Neural cell (in vitro differentiated cells): Measurements from ENCODE around the gene ADARB2. TPM values are rescaled to one million over a fixed set of nuclear protein-coding genes. Genes with fewer than 3 reads are reported as not detected.
A peak's percentile ranks its signal among the peaks of the same experiment; 100 is the strongest.

Experiments
- H2AFZ ChIP-seq: fragments of 200-600, 300-800 bp; sonication (generic), shearing (Covaris generic); 2 replicates; pipeline ENCODE4 v1.6.0; 2014; ENCODE audit warnings: low read depth, mild to moderate bottlenecking, antibody characterized with exemption, low read length, moderate library complexity
- H3F3A ChIP-seq: fragments of 200-600 bp; shearing (Covaris generic); 2 replicates; pipeline ENCODE4 v1.6.1; 2016; ENCODE audit warnings: mild to moderate bottlenecking, moderate library complexity, mixed read lengths, antibody characterized with exemption, low read length; ENCODE audit not compliant: insufficient read depth, poor library complexity, severe bottlenecking
- H3K27ac ChIP-seq: fragments of 200-600, 300-800 bp; sonication (generic), shearing (Covaris generic); 2 replicates; pipeline ENCODE4 v1.5.1; 2014; ENCODE audit warnings: mild to moderate bottlenecking, low read length, moderate library complexity
- H3K27me3 ChIP-seq: fragments of 300-800, 200-600 bp; sonication (generic), shearing (Covaris generic); 2 replicates; pipeline ENCODE4 v1.6.0; 2014; ENCODE audit warnings: mild to moderate bottlenecking, low read depth, low read length, moderate library complexity; ENCODE audit not compliant: insufficient read depth
- H3K36me3 ChIP-seq: fragments of 300-800, 200-600 bp; sonication (generic), shearing (Covaris generic); 2 replicates; pipeline ENCODE4 v1.5.1; 2014; ENCODE audit warnings: mild to moderate bottlenecking, antibody characterized with exemption, low read length, moderate library complexity; ENCODE audit not compliant: insufficient read depth
- H3K4me2 ChIP-seq: fragments of 300-800, 200-600 bp; sonication (generic), shearing (Covaris generic); 2 replicates; pipeline ENCODE4 v1.6.0; 2014; ENCODE audit warnings: mild to moderate bottlenecking, low read length
- H3K4me3 ChIP-seq: fragments of 300-800, 200-600 bp; sonication (generic), shearing (Covaris generic); 2 replicates; pipeline ENCODE4 v1.5.1; 2014; ENCODE audit warnings: mild to moderate bottlenecking, low read length, moderate library complexity
- H3K79me2 ChIP-seq: fragments of 200-600 bp; shearing (Covaris generic); replicated peaks from 2 replicates; pipeline ENCODE4 v1.6.0; 2014; ENCODE audit warnings: mild to moderate bottlenecking, low read length, moderate library complexity; ENCODE audit not compliant: insufficient read depth
- H3K9ac ChIP-seq: fragments of 300-800, 200-600 bp; sonication (generic), shearing (Covaris generic); 2 replicates; pipeline ENCODE4 v1.6.1; 2016; ENCODE audit warnings: mild to moderate bottlenecking, low read length, mixed read lengths
- H3K9me2 ChIP-seq: fragments of 200-600 bp; shearing (Covaris generic); 2 replicates; pipeline ENCODE4 v1.6.1; 2016; ENCODE audit warnings: mild to moderate bottlenecking, low read length, mixed read lengths; ENCODE audit not compliant: insufficient read depth
- H3K9me3 ChIP-seq: fragments of 200-600, 300-800 bp; sonication (generic), shearing (Covaris generic); 2 replicates; pipeline ENCODE4 v1.6.1; 2016; ENCODE audit warnings: mild to moderate bottlenecking, mixed run types, low read length, moderate library complexity, mixed read lengths
- H4K20me1 ChIP-seq: fragments of 200-600 bp; shearing (Covaris generic); 2 replicates; pipeline ENCODE4 v1.6.1; 2016; ENCODE audit warnings: mild to moderate bottlenecking, mixed run types; ENCODE audit not compliant: insufficient read depth
- EP300 ChIP-seq: fragments of 450-650 bp; conservative IDR thresholded peaks from 2 replicates; pipeline ENCODE4 v1.6.1; 2014; ENCODE audit warnings: antibody characterized with exemption, mild to moderate bottlenecking, moderate library complexity; ENCODE audit not compliant: poor library complexity, severe bottlenecking
- EZH2 ChIP-seq: fragments of 200-600, 300-800 bp; shearing (Covaris generic), sonication (generic); IDR thresholded peaks from 2 replicates; pipeline ENCODE4 v1.6.1; 2014; ENCODE audit warnings: antibody characterized with exemption, low read length, borderline replicate concordance, mild to moderate bottlenecking; ENCODE audit not compliant: insufficient read depth, poor library complexity, severe bottlenecking
- MXI1 ChIP-seq: fragments of 450-650 bp; conservative IDR thresholded peaks from 2 replicates; pipeline ENCODE4 v1.6.1; 2014; ENCODE audit warnings: antibody characterized with exemption, mild to moderate bottlenecking; ENCODE audit not compliant: poor library complexity, severe bottlenecking
- POLR2AphosphoS5 ChIP-seq: IDR thresholded peaks from 2 replicates; pipeline ENCODE4 v1.6.1; 2012
- RAD21 ChIP-seq: fragments of 450-650 bp; conservative IDR thresholded peaks from 2 replicates; pipeline ENCODE4 v1.6.1; 2014; ENCODE audit warnings: antibody characterized with exemption, mild to moderate bottlenecking, moderate library complexity
- SMC3 ChIP-seq: fragments of 450-650 bp; conservative IDR thresholded peaks from 2 replicates; pipeline ENCODE4 v1.6.1; 2014; ENCODE audit warnings: antibody characterized with exemption, mild to moderate bottlenecking, moderate library complexity; ENCODE audit not compliant: poor library complexity
- TAF1 ChIP-seq: IDR thresholded peaks from 2 replicates; pipeline ENCODE4 v1.6.1; 2012; ENCODE audit warnings: low read depth
- polyA plus RNA-seq: library from polyadenylated mRNA; depleted of rRNA; stranded (reverse); fragments of >200 nt; gene quantifications from 2 replicates; pipeline ENCODE4 v1.2.3, GENCODE V29; 2014
- TF ChIP-seq, protein P1 (sequence below): IDR thresholded peaks from 2 replicates; pipeline ENCODE4 v1.6.1; 2012; ENCODE audit warnings: borderline replicate concordance
- TF ChIP-seq, protein P2 (sequence below): fragments of 450-650 bp; IDR thresholded peaks from 2 replicates; pipeline ENCODE4 v1.5.1; 2014; ENCODE audit warnings: antibody characterized with exemption, mild to moderate bottlenecking, moderate library complexity; ENCODE audit not compliant: poor library complexity, severe bottlenecking

ADARB2 gene
- polyA plus RNA-seq, 1 donor from 2014 or later = 3.6 TPM

DNA sequence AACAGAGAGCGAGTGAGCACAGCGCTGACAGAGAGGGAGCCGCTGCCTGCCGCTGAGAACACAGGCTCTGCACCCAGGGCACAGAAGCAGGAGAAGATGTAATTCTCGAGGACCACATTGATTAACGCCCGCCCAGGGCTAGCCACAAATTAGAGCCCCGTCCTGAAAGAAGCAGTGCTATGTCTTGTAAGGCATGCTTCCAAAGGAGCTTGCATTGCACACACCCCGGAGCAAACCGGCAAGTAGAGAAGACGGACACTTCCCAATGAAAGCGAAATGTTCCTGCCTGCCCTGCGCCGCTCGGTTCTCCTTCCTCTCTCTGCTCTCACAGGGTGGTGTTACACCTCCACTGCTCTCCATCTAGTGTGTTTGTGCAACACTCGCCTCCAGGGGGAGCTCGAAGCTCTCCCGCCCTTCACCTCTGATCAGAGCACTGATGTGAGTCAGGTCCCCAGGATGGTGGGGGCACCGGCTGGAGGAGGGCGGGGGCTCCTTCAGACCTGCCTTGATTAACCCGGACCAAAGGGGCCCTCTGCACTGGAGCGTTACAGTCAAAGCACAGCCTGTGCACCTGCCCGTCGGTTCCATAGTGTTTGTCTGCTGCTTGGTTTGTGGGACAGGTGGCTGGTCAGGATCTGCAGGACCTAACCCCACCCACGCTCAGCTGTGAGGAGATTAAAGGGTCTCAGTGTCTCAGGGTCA is 316.5 kb downstream of the ADARB2 start:
- H3K4me2 ChIP-seq = peak overlapping the region; percentile 50
- no peaks in the 10 kb centered on the region for H3K9me2 ChIP-seq
- peak overlapping the region; percentile 69 for H3K9ac ChIP-seq
- H3K4me3 ChIP-seq = peak overlapping the region; percentile 68
- TF ChIP-seq MXI1 = peak; percentile 50
- TF ChIP-seq TAF1 = no peak
- TF ChIP-seq EP300 = no peak
- TF ChIP-seq, protein P1, sequence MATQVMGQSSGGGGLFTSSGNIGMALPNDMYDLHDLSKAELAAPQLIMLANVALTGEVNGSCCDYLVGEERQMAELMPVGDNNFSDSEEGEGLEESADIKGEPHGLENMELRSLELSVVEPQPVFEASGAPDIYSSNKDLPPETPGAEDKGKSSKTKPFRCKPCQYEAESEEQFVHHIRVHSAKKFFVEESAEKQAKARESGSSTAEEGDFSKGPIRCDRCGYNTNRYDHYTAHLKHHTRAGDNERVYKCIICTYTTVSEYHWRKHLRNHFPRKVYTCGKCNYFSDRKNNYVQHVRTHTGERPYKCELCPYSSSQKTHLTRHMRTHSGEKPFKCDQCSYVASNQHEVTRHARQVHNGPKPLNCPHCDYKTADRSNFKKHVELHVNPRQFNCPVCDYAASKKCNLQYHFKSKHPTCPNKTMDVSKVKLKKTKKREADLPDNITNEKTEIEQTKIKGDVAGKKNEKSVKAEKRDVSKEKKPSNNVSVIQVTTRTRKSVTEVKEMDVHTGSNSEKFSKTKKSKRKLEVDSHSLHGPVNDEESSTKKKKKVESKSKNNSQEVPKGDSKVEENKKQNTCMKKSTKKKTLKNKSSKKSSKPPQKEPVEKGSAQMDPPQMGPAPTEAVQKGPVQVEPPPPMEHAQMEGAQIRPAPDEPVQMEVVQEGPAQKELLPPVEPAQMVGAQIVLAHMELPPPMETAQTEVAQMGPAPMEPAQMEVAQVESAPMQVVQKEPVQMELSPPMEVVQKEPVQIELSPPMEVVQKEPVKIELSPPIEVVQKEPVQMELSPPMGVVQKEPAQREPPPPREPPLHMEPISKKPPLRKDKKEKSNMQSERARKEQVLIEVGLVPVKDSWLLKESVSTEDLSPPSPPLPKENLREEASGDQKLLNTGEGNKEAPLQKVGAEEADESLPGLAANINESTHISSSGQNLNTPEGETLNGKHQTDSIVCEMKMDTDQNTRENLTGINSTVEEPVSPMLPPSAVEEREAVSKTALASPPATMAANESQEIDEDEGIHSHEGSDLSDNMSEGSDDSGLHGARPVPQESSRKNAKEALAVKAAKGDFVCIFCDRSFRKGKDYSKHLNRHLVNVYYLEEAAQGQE = no peak
- no peak for TF ChIP-seq EZH2
- TF ChIP-seq, protein P2, sequence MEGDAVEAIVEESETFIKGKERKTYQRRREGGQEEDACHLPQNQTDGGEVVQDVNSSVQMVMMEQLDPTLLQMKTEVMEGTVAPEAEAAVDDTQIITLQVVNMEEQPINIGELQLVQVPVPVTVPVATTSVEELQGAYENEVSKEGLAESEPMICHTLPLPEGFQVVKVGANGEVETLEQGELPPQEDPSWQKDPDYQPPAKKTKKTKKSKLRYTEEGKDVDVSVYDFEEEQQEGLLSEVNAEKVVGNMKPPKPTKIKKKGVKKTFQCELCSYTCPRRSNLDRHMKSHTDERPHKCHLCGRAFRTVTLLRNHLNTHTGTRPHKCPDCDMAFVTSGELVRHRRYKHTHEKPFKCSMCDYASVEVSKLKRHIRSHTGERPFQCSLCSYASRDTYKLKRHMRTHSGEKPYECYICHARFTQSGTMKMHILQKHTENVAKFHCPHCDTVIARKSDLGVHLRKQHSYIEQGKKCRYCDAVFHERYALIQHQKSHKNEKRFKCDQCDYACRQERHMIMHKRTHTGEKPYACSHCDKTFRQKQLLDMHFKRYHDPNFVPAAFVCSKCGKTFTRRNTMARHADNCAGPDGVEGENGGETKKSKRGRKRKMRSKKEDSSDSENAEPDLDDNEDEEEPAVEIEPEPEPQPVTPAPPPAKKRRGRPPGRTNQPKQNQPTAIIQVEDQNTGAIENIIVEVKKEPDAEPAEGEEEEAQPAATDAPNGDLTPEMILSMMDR = peak; percentile 93
- peak; percentile 86 for TF ChIP-seq SMC3
- TF ChIP-seq POLR2AphosphoS5 = peak; percentile 50
- TF ChIP-seq RAD21 = peak; percentile 89
- peak overlapping the region; percentile 79 for H3K27ac ChIP-seq
- no peaks in the 10 kb centered on the region for H3K36me3 ChIP-seq
- H3K79me2 ChIP-seq = no peaks in the 10 kb centered on the region
- no peaks in the 10 kb centered on the region for H4K20me1 ChIP-seq
- H3K27me3 ChIP-seq = no peaks in the 10 kb centered on the region
- H3K9me3 ChIP-seq = no peaks in the 10 kb centered on the region
- H2AFZ ChIP-seq = peak overlapping the region; percentile 47
- H3F3A ChIP-seq = no peaks in the 10 kb centered on the region

DNA sequence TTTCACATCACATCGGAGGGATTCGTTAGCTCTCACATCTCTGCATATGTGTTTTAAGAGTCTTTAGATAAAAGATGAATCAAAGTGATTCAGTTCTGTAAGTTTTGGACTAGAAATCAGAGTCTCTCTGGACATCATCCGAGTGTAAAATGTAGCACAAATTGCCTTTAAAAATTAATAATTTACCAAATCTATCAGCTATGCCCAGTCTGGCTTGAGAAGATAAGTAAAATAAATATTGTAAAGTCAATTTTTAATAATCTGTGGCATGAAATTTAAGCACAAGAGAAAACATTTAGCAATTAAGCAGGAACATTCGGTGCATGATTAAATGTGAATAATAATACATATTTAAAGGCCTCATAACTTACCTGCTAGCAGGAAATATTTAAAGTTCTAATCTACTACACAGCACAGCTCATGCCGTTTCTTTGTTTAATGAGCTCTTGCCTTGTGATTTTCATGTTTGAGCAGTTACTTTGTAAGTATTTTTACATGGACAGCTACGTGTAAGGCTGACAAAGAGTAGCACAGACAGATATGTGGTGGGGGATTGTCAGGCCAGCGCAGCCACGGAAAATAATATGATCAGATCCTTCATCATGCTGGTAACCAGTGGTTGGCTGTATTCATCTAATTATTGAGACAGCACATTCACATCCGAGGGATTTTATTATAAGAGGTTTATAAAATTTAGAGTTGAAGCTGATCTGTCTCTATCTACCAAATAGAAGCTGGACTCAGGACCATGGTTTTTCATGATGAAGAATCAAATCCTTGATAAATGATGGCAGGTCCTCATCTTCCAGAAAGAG is 317.3 kb downstream of the ADARB2 start:
- Histone ChIP-seq H3K27me3 (no peaks in the 10 kb centered on the region), H3K4me2 (peak overlapping the region; percentile 50), H3K36me3 (no peaks in the 10 kb centered on the region), H3K4me3 (peak overlapping the region; percentile 68), H2AFZ (peak overlapping the region; percentile 47), H3K9ac (peak overlapping the region; percentile 69), H3K9me3 (no peaks in the 10 kb centered on the region), H3K9me2 (no peaks in the 10 kb centered on the region), H4K20me1 (no peaks in the 10 kb centered on the region), H3F3A (no peaks in the 10 kb centered on the region), H3K79me2 (no peaks in the 10 kb centered on the region), H3K27ac (peak overlapping the region; percentile 79)
- TF ChIP-seq, protein P1 = no peak
- TF ChIP-seq RAD21 (no peak), POLR2AphosphoS5 (no peak), EP300 (no peak), EZH2 (no peak), MXI1 (no peak), TAF1 (no peak), SMC3 (no peak)
- TF ChIP-seq, protein P2 = no peak
